WTC11 (cell line): ENCODE data around the gene CLP1. TPM values are rescaled to one million over a fixed set of nuclear protein-coding genes. Genes with fewer than 3 reads are reported as not detected.

Experiments
- CBFB ChIP-seq: sonication (generic); formaldehyde crosslinking; IDR thresholded peaks from 2 replicates; pipeline ENCODE4 v1.8.1; 2022; ENCODE audit warnings: mild to moderate bottlenecking, low read depth, missing genetic modification reagents
- ETV6 ChIP-seq: sonication (generic); formaldehyde crosslinking; IDR thresholded peaks from 2 replicates; pipeline ENCODE4 v1.8.1; 2022; ENCODE audit warnings: mild to moderate bottlenecking, missing genetic modification reagents
- FOXP1 ChIP-seq: sonication (generic); formaldehyde crosslinking; IDR thresholded peaks from 2 replicates; pipeline ENCODE4 v1.8.0; 2022; ENCODE audit warnings: missing genetic modification reagents, mild to moderate bottlenecking, moderate library complexity, borderline replicate concordance
- GABPB1 ChIP-seq: sonication (generic); formaldehyde crosslinking; IDR thresholded peaks from 2 replicates; pipeline ENCODE4 v1.8.1; 2023; ENCODE audit warnings: mild to moderate bottlenecking, missing genetic modification reagents
- MYBL2 ChIP-seq: sonication (generic); formaldehyde crosslinking; IDR thresholded peaks from 2 replicates; pipeline ENCODE4 v1.8.1; 2023; ENCODE audit warnings: mild to moderate bottlenecking, moderate library complexity, missing genetic modification reagents
- NFATC4 ChIP-seq: fragments of 250-450 bp; sonication (Bioruptor Pico); IDR thresholded peaks from 2 replicates; pipeline ENCODE4 v1.9.0; 2021; ENCODE audit warnings: mild to moderate bottlenecking
- NFE2L1 ChIP-seq: sonication (generic); formaldehyde crosslinking; IDR thresholded peaks from 2 replicates; pipeline ENCODE4 v1.8.1; 2023; ENCODE audit warnings: missing genetic modification reagents
- NR3C1 ChIP-seq: sonication (generic); formaldehyde crosslinking; conservative IDR thresholded peaks from 2 replicates; pipeline ENCODE4 v1.8.1; 2023; ENCODE audit warnings: low read depth, mild to moderate bottlenecking, missing genetic modification reagents
- OVOL2 ChIP-seq: fragments of 250-450 bp; sonication (Bioruptor Pico); IDR thresholded peaks from 2 replicates; pipeline ENCODE4 v1.9.0; 2021; ENCODE audit warnings: mild to moderate bottlenecking, borderline replicate concordance
- SMAD3 ChIP-seq: sonication (generic); formaldehyde crosslinking; IDR thresholded peaks from 2 replicates; pipeline ENCODE4 v1.8.0; 2022; ENCODE audit warnings: missing genetic modification reagents, mild to moderate bottlenecking, borderline replicate concordance
- total RNA-seq: library from RNA; stranded (reverse); gene quantifications from 3 replicates; pipeline ENCODE4 v1.2.3, GENCODE V29; 2021
- TF ChIP-seq, protein P1 (sequence below): sonication (generic); formaldehyde crosslinking; IDR thresholded peaks from 2 replicates; pipeline ENCODE4 v1.8.1; 2022; ENCODE audit warnings: low read depth, mild to moderate bottlenecking, moderate library complexity, missing genetic modification reagents, borderline replicate concordance
- TF ChIP-seq, protein P2 (sequence below): sonication (generic); formaldehyde crosslinking; IDR thresholded peaks from 2 replicates; pipeline ENCODE4 v1.8.0; 2022; ENCODE audit warnings: mild to moderate bottlenecking, missing genetic modification reagents
- TF ChIP-seq, protein P3 (sequence below): sonication (generic); formaldehyde crosslinking; IDR thresholded peaks from 2 replicates; pipeline ENCODE4 v1.8.0; 2022; ENCODE audit warnings: missing genetic modification reagents
- TF ChIP-seq, protein P4 (sequence below): sonication (generic); formaldehyde crosslinking; IDR thresholded peaks from 2 replicates; pipeline ENCODE4 v1.8.0; 2023; ENCODE audit warnings: missing genetic modification reagents
- TF ChIP-seq, protein P5 (sequence below): sonication (generic); formaldehyde crosslinking; IDR thresholded peaks from 2 replicates; pipeline ENCODE4 v1.8.1; 2022; ENCODE audit warnings: mild to moderate bottlenecking, moderate library complexity, missing genetic modification reagents
- TF ChIP-seq, protein P6 (sequence below): sonication (generic); formaldehyde crosslinking; IDR thresholded peaks from 2 replicates; pipeline ENCODE4 v1.8.1; 2023; ENCODE audit warnings: mild to moderate bottlenecking, moderate library complexity, missing genetic modification reagents
- TF ChIP-seq, protein P7 (sequence below): sonication (generic); formaldehyde crosslinking; conservative IDR thresholded peaks from 2 replicates; pipeline ENCODE4 v1.8.1; 2023; ENCODE audit warnings: mild to moderate bottlenecking, low read depth, missing genetic modification reagents, moderate library complexity
- TF ChIP-seq, protein P8 (sequence below): sonication (generic); formaldehyde crosslinking; IDR thresholded peaks from 2 replicates; pipeline ENCODE4 v1.8.1; 2023; ENCODE audit warnings: mild to moderate bottlenecking, missing genetic modification reagents
- TF ChIP-seq, protein P9 (sequence below): sonication (generic); formaldehyde crosslinking; IDR thresholded peaks from 2 replicates; pipeline ENCODE4 v1.8.0; 2023; ENCODE audit warnings: mild to moderate bottlenecking, missing genetic modification reagents
- TF ChIP-seq, protein P10 (sequence below): sonication (generic); formaldehyde crosslinking; IDR thresholded peaks from 2 replicates; pipeline ENCODE4 v1.8.1; 2022; ENCODE audit warnings: missing genetic modification reagents, borderline replicate concordance

CLP1 gene
- total RNA-seq, 1 experiment from 2014 or later = 26.3 TPM

DNA sequence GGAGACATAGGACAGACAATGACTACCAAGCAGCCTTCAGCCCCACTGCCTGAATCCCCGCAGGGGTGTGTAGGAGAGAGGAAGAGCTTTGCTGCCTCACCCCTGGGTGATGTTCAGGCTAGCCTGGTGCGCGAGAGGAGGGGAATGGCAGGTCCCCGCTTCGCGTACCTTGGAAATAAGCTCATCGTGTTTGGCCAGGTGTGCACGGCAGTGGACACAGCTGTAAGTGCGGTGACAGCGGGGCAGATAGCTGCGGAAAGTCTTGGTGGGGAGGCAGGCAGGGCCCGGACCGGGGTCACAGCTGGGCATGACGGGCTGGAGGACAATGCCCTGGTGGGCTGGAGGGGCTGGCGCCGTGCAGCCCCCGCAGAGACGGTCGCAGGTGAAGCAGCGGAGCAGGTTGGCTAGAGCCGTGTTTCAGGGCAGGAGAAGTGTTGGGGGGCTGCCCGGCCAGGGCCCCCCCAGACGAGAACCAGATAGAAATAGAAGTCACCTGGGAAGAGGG, 10.7 kb upstream of the CLP1 start (continued):
- TF ChIP-seq, protein P1, sequence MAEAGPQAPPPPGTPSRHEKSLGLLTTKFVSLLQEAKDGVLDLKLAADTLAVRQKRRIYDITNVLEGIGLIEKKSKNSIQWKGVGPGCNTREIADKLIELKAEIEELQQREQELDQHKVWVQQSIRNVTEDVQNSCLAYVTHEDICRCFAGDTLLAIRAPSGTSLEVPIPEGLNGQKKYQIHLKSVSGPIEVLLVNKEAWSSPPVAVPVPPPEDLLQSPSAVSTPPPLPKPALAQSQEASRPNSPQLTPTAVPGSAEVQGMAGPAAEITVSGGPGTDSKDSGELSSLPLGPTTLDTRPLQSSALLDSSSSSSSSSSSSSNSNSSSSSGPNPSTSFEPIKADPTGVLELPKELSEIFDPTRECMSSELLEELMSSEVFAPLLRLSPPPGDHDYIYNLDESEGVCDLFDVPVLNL (CRISPR knock-in tag) = peak; percentile 78; the same call in 1 of the 2 replicates
- TF ChIP-seq, protein P2, sequence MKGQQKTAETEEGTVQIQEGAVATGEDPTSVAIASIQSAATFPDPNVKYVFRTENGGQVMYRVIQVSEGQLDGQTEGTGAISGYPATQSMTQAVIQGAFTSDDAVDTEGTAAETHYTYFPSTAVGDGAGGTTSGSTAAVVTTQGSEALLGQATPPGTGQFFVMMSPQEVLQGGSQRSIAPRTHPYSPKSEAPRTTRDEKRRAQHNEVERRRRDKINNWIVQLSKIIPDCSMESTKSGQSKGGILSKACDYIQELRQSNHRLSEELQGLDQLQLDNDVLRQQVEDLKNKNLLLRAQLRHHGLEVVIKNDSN = peak; percentile 36; the same call in 1 of the 2 replicates
- TF ChIP-seq, protein P3, sequence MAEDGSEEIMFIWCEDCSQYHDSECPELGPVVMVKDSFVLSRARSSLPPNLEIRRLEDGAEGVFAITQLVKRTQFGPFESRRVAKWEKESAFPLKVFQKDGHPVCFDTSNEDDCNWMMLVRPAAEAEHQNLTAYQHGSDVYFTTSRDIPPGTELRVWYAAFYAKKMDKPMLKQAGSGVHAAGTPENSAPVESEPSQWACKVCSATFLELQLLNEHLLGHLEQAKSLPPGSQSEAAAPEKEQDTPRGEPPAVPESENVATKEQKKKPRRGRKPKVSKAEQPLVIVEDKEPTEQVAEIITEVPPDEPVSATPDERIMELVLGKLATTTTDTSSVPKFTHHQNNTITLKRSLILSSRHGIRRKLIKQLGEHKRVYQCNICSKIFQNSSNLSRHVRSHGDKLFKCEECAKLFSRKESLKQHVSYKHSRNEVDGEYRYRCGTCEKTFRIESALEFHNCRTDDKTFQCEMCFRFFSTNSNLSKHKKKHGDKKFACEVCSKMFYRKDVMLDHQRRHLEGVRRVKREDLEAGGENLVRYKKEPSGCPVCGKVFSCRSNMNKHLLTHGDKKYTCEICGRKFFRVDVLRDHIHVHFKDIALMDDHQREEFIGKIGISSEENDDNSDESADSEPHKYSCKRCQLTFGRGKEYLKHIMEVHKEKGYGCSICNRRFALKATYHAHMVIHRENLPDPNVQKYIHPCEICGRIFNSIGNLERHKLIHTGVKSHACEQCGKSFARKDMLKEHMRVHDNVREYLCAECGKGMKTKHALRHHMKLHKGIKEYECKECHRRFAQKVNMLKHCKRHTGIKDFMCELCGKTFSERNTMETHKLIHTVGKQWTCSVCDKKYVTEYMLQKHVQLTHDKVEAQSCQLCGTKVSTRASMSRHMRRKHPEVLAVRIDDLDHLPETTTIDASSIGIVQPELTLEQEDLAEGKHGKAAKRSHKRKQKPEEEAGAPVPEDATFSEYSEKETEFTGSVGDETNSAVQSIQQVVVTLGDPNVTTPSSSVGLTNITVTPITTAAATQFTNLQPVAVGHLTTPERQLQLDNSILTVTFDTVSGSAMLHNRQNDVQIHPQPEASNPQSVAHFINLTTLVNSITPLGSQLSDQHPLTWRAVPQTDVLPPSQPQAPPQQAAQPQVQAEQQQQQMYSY (CRISPR knock-in tag) = peak; percentile 51
- peak; percentile 63; the same call in 1 of the 2 replicates for TF ChIP-seq CBFB (CRISPR knock-in tag)
- TF ChIP-seq, protein P4, sequence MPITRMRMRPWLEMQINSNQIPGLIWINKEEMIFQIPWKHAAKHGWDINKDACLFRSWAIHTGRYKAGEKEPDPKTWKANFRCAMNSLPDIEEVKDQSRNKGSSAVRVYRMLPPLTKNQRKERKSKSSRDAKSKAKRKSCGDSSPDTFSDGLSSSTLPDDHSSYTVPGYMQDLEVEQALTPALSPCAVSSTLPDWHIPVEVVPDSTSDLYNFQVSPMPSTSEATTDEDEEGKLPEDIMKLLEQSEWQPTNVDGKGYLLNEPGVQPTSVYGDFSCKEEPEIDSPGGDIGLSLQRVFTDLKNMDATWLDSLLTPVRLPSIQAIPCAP = peak; percentile 83; the same call in 1 of the 2 replicates
- no peak for TF ChIP-seq OVOL2 (CRISPR knock-in tag)
- TF ChIP-seq, protein P5, sequence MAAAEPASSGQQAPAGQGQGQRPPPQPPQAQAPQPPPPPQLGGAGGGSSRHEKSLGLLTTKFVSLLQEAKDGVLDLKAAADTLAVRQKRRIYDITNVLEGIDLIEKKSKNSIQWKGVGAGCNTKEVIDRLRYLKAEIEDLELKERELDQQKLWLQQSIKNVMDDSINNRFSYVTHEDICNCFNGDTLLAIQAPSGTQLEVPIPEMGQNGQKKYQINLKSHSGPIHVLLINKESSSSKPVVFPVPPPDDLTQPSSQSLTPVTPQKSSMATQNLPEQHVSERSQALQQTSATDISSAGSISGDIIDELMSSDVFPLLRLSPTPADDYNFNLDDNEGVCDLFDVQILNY (CRISPR knock-in tag) = peak; percentile 62
- peak; percentile 90 for TF ChIP-seq NFE2L1 (CRISPR knock-in tag)
- TF ChIP-seq, protein P6, sequence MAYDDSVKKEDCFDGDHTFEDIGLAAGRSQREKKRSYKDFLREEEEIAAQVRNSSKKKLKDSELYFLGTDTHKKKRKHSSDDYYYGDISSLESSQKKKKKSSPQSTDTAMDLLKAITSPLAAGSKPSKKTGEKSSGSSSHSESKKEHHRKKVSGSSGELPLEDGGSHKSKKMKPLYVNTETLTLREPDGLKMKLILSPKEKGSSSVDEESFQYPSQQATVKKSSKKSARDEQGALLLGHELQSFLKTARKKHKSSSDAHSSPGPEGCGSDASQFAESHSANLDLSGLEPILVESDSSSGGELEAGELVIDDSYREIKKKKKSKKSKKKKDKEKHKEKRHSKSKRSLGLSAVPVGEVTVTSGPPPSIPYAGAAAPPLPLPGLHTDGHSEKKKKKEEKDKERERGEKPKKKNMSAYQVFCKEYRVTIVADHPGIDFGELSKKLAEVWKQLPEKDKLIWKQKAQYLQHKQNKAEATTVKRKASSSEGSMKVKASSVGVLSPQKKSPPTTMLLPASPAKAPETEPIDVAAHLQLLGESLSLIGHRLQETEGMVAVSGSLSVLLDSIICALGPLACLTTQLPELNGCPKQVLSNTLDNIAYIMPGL (CRISPR knock-in tag) = peak; percentile 66; the same call in 1 of the 2 replicates
- TF ChIP-seq FOXP1 (CRISPR knock-in tag) = peak; percentile 98
- TF ChIP-seq, protein P7, sequence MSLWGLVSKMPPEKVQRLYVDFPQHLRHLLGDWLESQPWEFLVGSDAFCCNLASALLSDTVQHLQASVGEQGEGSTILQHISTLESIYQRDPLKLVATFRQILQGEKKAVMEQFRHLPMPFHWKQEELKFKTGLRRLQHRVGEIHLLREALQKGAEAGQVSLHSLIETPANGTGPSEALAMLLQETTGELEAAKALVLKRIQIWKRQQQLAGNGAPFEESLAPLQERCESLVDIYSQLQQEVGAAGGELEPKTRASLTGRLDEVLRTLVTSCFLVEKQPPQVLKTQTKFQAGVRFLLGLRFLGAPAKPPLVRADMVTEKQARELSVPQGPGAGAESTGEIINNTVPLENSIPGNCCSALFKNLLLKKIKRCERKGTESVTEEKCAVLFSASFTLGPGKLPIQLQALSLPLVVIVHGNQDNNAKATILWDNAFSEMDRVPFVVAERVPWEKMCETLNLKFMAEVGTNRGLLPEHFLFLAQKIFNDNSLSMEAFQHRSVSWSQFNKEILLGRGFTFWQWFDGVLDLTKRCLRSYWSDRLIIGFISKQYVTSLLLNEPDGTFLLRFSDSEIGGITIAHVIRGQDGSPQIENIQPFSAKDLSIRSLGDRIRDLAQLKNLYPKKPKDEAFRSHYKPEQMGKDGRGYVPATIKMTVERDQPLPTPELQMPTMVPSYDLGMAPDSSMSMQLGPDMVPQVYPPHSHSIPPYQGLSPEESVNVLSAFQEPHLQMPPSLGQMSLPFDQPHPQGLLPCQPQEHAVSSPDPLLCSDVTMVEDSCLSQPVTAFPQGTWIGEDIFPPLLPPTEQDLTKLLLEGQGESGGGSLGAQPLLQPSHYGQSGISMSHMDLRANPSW = no peak
- TF ChIP-seq NFATC4 = peak; percentile 92
- peak; percentile 81 for TF ChIP-seq SMAD3 (CRISPR knock-in tag)
- TF ChIP-seq, protein P8, sequence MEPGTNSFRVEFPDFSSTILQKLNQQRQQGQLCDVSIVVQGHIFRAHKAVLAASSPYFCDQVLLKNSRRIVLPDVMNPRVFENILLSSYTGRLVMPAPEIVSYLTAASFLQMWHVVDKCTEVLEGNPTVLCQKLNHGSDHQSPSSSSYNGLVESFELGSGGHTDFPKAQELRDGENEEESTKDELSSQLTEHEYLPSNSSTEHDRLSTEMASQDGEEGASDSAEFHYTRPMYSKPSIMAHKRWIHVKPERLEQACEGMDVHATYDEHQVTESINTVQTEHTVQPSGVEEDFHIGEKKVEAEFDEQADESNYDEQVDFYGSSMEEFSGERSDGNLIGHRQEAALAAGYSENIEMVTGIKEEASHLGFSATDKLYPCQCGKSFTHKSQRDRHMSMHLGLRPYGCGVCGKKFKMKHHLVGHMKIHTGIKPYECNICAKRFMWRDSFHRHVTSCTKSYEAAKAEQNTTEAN (CRISPR knock-in tag) = peak; percentile 90
- TF ChIP-seq MYBL2 (CRISPR knock-in tag) = peak; percentile 94
- TF ChIP-seq, protein P9, sequence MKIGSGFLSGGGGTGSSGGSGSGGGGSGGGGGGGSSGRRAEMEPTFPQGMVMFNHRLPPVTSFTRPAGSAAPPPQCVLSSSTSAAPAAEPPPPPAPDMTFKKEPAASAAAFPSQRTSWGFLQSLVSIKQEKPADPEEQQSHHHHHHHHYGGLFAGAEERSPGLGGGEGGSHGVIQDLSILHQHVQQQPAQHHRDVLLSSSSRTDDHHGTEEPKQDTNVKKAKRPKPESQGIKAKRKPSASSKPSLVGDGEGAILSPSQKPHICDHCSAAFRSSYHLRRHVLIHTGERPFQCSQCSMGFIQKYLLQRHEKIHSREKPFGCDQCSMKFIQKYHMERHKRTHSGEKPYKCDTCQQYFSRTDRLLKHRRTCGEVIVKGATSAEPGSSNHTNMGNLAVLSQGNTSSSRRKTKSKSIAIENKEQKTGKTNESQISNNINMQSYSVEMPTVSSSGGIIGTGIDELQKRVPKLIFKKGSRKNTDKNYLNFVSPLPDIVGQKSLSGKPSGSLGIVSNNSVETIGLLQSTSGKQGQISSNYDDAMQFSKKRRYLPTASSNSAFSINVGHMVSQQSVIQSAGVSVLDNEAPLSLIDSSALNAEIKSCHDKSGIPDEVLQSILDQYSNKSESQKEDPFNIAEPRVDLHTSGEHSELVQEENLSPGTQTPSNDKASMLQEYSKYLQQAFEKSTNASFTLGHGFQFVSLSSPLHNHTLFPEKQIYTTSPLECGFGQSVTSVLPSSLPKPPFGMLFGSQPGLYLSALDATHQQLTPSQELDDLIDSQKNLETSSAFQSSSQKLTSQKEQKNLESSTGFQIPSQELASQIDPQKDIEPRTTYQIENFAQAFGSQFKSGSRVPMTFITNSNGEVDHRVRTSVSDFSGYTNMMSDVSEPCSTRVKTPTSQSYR (CRISPR knock-in tag) = peak; percentile 84
- TF ChIP-seq GABPB1 = no peak
- TF ChIP-seq NR3C1 = 0 out of 2 replicates have a peak, but pooled peaks have one; percentile 53
- TF ChIP-seq ETV6 (CRISPR knock-in tag) = peak; percentile 79
- TF ChIP-seq, protein P10, sequence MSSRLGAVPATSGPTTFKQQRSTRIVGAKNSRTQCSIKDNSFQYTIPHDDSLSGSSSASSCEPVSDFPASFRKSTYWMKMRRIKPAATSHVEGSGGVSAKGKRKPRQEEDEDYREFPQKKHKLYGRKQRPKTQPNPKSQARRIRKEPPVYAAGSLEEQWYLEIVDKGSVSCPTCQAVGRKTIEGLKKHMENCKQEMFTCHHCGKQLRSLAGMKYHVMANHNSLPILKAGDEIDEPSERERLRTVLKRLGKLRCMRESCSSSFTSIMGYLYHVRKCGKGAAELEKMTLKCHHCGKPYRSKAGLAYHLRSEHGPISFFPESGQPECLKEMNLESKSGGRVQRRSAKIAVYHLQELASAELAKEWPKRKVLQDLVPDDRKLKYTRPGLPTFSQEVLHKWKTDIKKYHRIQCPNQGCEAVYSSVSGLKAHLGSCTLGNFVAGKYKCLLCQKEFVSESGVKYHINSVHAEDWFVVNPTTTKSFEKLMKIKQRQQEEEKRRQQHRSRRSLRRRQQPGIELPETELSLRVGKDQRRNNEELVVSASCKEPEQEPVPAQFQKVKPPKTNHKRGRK (CRISPR knock-in tag) = 0 out of 2 replicates have a peak, but pooled peaks have one; percentile 51
